ENCODE results near the gene HOXB6.
A peak's percentile ranks its signal among the peaks of the same experiment; 100 is the strongest.

The HOXB6 gene

GRCh38 chr17:48594538-48595277 is 10.1 kb downstream of the HOXB6 start:
- DNase-seq (ENCODE audit: low read depth in 2 of 2): no peak

- DNase-seq (ENCODE audit: low read depth in 2 of 2): peak; percentile 76 to 77
These were observed 10.8 kb downstream of the HOXB6 start for GRCh38 chr17:48593840-48594537.

GRCh38 chr17:48593126-48593829 is 11.5 kb downstream of the HOXB6 start, which contains the start of gene HOXB5:
Gene HOXB5 (minus strand): TSS chr17:48593779. CDS start chr17:48593682, 97 bp downstream.
- no peak for DNase-seq (ENCODE audit: low read depth in 2 of 2)

GRCh38 chr17:48592577-48592976 is 12.2 kb downstream of the HOXB6 start:
- no peak for DNase-seq (ENCODE audit: low read depth in 2 of 2)

GRCh38 chr17:48592057-48592514 is 12.7 kb downstream of the HOXB6 start:
- no peak for DNase-seq (ENCODE audit: low read depth in 2 of 2)

- no peak for DNase-seq (ENCODE audit: low read depth in 2 of 2)
These were observed 13.3 kb downstream of the HOXB6 start for GRCh38 chr17:48591255-48592056.

GRCh38 chr17:48590607-48591161 is 14.1 kb downstream of the HOXB6 start:
- DNase-seq (ENCODE audit: low read depth in 2 of 2): no peak

GRCh38 chr17:48589831-48590606 is 14.8 kb downstream of the HOXB6 start, which contains the start of gene HOXB3:
Gene HOXB3 (minus strand): TSS chr17:48590241. CDS start chr17:48552474, 37,767 bp downstream.
- no peak for DNase-seq (ENCODE audit: low read depth in 2 of 2)

GRCh38 chr17:48589060-48589830 is 15.5 kb downstream of the HOXB6 start:
- DNase-seq (ENCODE audit: low read depth in 2 of 2): no peak

- DNase-seq (ENCODE audit: low read depth in 2 of 2): no peak
These were observed 16.3 kb downstream of the HOXB6 start for GRCh38 chr17:48588528-48588927.

- no peak for DNase-seq (ENCODE audit: low read depth in 2 of 2)
These were observed 16.7 kb downstream of the HOXB6 start for GRCh38 chr17:48588074-48588415.

- no peak for DNase-seq (ENCODE audit: low read depth in 2 of 2)
These were observed 17.3 kb downstream of the HOXB6 start for GRCh38 chr17:48587276-48588073.

GRCh38 chr17:48586355-48587258 is 18.2 kb downstream of the HOXB6 start:
- DNase-seq (ENCODE audit: low read depth in 2 of 2): no peak

GRCh38 chr17:48584223-48584741 is 20.5 kb downstream of the HOXB6 start:
- DNase-seq (ENCODE audit: low read depth in 2 of 2): no peak

- DNase-seq (ENCODE audit: low read depth in 2 of 2): no peak
These were observed 21.0 kb downstream of the HOXB6 start for GRCh38 chr17:48583708-48584222.

GRCh38 chr17:48582750-48583069 is 22.1 kb downstream of the HOXB6 start:
- no peak for DNase-seq (ENCODE audit: low read depth in 2 of 2)

GRCh38 chr17:48579760-48580554 is 24.8 kb downstream of the HOXB6 start:
- DNase-seq (ENCODE audit: low read depth in 2 of 2): no peak

Measured in stimulated activated CD4-positive, alpha-beta T cell treated with anti-CD3 and anti-CD28 coated beads, Interleukin-4, amount 100 ng/mL, for 48 hours (primary cell).